D721Med (cell line): Measurements from ENCODE around the gene CEP350.
A peak's percentile ranks its signal among the peaks of the same experiment; 100 is the strongest.
"Not testable (repeated sequence)": the region's sequence is repeated elsewhere in the genome, so short reads cannot be mapped to it uniquely, and the experiment has no call there.

Experiments
- DNase-seq: peaks from one replicate; pipeline ENCODE4 v3.0.0; 2011; ENCODE audit warnings: low spot score; ENCODE audit not compliant: insufficient read length
- FAIRE-seq: peaks from 2 replicates; lab custom pipeline; 2011; peaks lifted over from hg19 to GRCh38; lab: Jason Lieb, UNC
- TF ChIP-seq, protein P1 (sequence below): IDR thresholded peaks from 2 replicates; pipeline ENCODE4 v1.5.1; 2012; ENCODE audit warnings: mild to moderate bottlenecking, control low read depth; ENCODE audit not compliant: insufficient read depth; ENCODE audit errors: missing control alignments

Gene CEP350

DNA sequence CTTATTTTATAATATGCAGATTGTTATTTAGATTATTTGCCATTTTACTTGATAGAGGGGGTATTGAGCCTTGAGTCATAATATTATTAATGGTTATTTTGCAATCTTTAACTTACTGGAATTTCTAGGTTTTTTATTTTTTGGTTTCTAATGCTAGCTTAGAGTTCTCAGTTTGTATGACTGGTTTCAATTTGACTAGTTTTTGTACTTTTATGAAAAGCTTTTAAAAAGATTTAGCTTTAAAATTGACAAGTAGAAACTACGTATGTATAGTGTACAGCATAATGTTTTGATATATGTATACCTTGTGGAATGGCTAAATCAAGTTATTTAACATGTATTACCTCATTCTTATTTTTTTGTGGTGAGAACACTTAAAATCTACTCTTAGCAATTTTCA lies 41.5 kb downstream of the CEP350 start:
- no peak for FAIRE-seq
- TF ChIP-seq, protein P1, sequence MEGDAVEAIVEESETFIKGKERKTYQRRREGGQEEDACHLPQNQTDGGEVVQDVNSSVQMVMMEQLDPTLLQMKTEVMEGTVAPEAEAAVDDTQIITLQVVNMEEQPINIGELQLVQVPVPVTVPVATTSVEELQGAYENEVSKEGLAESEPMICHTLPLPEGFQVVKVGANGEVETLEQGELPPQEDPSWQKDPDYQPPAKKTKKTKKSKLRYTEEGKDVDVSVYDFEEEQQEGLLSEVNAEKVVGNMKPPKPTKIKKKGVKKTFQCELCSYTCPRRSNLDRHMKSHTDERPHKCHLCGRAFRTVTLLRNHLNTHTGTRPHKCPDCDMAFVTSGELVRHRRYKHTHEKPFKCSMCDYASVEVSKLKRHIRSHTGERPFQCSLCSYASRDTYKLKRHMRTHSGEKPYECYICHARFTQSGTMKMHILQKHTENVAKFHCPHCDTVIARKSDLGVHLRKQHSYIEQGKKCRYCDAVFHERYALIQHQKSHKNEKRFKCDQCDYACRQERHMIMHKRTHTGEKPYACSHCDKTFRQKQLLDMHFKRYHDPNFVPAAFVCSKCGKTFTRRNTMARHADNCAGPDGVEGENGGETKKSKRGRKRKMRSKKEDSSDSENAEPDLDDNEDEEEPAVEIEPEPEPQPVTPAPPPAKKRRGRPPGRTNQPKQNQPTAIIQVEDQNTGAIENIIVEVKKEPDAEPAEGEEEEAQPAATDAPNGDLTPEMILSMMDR = no peak
- DNase-seq = no peak

DNA sequence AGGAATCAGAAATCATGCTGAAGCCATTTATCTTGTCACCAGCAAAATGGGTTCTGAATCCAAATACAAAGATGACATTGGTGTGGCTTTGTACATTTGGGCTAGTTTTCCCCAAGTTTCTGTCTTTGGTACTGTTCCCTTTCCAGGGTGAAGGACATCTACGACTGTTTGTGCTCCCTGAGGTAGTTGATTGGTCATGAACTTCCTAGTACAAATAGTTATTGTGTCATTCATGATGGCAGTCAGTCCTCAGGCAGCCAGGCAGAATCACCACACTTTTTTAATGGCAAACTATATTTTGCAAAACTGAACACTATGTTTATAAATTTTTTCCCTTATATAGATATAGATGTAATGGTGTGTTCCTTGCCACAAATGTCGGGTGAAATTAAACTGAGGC lies 46.0 kb downstream of the CEP350 start:
- TF ChIP-seq, protein P1 = no peak
- DNase-seq (no peak), FAIRE-seq (no peak)

DNA sequence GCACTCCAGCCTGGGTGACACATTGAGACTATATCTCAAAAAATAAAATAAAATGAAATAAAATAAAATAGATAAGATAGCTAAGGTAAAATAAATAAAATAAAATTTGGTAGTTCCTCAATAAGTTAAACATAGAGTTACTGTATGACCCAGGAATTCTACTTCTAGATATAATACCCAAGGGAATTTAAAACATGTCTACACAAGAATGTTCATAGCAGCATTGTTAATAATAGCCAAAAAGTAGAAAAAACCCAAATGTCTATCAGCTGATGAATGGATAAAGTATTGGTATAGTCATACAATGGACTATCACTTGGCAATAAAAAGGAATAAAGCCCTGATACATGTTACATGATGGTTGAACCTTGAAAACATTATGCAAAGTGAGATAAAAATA lies 47.8 kb downstream of the CEP350 start:
- peak; percentile 44 for FAIRE-seq
- TF ChIP-seq, protein P1 = no peak
- DNase-seq = no peak

DNA sequence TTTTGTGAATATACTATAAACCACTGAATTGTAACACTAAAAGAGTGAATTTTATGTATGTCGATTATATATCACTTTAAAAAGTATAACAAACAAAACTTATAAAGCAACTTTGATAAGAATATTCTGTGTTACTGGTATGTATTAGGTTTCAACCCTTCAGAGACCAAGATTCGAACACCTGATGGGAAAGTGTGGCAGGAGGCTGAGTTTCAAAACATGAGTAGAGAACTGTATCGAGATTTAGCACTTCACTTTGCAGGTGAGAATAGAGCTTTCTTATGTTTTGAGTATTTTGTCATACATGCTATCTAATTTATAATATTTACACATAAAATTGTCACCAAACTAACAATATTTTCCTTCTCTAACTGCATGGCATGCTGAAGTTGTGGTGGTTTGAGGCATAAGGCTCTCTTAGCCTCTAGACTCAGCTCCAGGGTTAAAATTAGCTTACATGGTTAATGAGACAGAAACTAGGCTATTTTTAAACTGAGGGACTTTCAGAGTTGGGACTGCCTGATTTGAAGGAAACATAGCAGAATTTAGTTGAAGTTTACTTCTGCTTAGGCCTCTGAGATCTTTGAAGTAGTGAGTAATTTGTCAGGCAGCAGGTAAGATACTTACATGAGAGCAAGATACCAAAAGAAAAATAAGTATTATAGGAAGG lies 48.6 kb downstream of the CEP350 start:
- FAIRE-seq = no peak

DNA sequence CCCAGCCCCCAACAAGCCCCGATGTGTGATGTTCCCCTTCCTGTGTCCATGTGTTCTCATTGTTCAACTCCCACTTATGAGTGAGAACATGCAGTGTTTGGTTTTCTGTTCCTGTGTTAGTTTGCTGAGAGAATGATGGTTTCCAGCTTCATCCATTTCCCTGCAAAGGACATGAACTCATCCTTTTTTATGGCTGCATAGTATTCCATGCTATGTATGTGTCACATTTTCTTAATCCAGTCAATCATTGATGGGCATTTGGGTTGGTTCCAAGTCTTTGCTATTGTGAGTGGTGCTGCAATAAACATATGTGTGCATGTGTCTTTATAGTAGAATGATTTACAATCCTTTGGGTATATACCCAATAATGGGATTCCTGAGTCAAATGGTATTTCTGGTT lies 52.2 kb downstream of the CEP350 start:
- not testable (repeated sequence) for DNase-seq, FAIRE-seq

More for the DNA sequence above, 48.6 kb downstream of the CEP350 start:
- TF ChIP-seq, protein P1 = no peak
- no peak for DNase-seq

DNA sequence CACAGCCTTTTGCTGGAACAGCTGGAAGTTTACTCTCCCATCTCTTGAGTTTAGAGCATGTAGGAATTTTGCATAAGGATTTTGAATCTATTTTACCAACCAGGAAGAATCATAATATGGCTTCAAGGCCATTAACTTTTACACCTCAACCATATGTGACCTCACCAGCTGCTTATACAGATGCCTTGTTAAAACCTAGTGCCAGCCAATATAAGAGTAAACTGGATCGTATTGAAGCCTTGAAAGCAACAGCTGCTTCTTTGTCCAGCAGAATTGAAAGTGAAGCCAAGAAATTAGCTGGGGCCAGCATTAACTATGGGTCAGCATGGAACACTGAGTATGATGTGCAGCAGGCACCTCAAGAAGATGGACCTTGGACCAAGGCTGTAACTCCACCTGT lies 65.4 kb downstream of the CEP350 start:
- TF ChIP-seq, protein P1 = no peak
- peak; percentile 60 for FAIRE-seq
- no peak for DNase-seq

DNA sequence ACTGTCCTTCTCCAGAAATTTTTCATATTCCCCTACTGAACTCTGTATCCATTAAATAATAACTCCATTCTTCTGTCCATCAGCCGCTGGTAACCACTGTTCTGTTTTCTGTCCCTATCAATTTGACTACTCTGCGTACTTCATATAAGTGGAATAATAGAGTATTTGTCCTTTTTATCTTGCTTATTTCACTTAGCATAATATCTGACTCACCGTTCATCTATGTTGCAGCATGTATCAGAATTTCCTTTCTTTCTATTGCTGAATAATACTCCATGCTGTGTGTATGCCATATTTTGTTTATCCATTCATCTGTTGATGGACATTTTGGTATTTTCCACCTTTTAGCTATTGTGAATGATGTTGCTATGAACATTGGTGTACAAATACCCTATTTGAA lies 71.9 kb downstream of the CEP350 start:
- TF ChIP-seq, protein P1 = no peak
- FAIRE-seq (no peak), DNase-seq (no peak)
